Stimulated activated CD8-positive, alpha-beta memory T cell treated with anti-CD3 and anti-CD28 coated beads, Interleukin-4, amount 100 ng/mL, for 24 hours (primary cell): ENCODE data around the gene KLHL11.
"Not testable (repeated sequence)": the region's sequence is repeated elsewhere in the genome, so short reads cannot be mapped to it uniquely, and the experiment has no call there.

ENCODE experiments used
- DNase-seq: peaks from one replicate; pipeline ENCODE4 v3.0.0-alpha.2; 2020; ENCODE audit warnings: low read depth

Gene KLHL11

GRCh38 chr17:41888332-41888965 is 23.2 kb upstream of the KLHL11 start:
- no peak for DNase-seq

DNA sequence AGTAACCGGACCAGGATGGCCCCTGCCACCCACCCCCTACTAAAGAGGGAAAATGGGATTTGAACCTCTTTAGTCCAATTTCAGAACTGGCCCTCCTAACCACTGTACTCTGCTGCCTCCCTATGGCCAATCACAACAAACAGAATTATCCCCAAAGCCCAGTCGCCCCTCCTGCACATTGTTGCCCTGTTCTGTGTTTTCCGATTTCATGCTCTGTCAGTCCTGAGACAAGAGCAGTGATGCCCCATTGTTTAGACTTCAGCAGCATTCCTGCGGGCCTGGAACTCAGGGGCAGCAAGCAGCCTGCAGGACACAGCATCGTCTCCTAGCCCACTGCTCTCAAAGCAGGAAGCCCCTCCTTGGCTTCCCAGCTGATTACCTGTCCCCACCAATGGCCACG is 20.5 kb upstream of the KLHL11 start:
- no peak for DNase-seq

DNA sequence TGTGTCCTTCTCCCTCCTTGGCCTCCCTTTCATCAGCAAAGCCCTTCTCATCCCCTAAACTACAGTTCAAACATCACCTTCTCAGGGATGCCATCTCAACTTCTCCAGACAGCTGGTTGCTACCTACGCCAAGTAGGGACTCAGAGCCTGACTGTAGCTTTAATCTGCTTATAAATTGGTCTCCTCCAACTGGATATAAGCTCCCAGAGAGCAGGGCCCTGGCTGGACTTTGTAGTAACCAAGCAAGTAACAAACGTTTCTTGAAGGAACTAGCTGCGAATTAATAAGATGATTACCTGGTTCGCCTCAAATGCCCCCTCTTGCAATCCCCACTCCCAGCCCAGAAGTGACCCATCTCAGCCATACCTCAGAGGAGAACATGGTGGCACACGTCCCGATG is 17.5 kb upstream of the KLHL11 start:
- DNase-seq: no peak

DNA sequence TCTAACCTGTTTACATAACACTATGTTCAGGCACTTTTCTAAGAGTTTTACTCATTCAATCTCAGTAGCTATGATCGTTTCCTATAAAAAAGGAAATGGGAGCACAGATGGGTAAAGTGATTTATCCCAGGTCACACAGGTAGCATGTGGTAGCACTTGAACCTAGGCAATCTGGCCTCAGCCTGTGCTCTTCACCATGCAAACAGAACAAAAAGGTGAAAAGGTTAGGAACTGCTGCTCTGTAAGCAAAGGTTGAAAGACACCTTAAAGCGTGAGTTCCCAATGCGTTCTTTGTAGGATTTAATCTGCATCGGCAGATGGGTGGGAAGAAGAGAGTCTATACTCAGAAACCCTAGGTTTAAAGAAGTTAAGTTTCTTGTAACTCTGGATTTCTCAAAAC is 14.9 kb upstream of the KLHL11 start:
- no peak for DNase-seq

- not testable (repeated sequence) for DNase-seq
Measured at GRCh38 chr17:41874293-41874670, 9.1 kb upstream of the KLHL11 start.

DNA sequence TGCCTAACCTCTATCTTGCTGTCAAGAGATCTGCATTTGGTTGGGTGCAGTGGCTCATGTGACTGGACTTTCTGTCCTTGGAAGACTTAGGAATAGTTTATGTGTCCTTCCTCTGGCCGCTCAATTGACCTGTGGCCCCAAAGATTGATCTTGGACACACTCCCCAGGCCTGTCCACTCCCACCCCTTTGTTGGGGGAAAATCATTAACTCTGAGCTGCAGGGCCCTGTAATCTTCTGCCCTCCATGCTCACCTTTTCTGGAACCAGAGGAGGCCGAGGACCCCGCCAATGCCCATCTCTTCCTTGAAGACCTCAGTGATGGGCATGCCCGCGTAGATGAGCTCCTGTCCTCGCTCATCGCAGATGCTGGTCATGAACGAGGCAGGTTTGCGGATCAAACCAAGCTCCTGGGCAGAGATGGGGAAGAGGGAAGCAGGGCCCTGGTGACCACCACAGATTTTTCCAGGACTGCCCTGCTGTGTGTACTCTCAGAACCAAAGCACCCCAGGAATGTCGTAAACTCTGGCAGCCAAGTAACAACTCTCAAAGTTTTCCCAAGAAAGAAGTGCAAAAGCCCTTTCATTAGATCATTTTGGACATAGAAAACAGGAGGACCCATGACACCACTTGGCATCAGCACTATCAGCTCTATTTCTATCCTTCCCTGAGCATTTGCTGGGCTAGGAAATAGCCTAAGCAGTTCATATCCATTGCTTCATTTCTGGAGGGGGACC is 8.5 kb upstream of the KLHL11 start:
- DNase-seq: no peak

DNA sequence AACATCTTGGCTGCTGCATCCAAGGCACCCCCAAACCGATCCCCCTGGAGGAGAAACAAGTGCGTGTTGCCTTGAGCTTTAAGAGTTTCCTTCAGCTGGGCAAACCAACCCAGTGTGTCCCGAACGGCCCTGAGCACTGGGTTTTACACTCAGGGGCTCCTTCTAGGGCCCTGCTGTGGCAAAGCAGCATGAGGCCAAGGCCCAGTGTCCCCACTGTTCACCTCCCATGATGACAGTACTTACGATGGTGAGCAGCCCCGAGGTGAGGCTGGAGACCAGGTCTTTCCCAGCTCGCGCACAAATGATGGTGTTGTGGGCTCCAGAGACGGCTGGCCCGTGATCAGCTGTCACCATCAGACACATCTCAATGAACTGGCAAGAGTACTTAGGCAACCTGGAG is 6.6 kb upstream of the KLHL11 start:
- DNase-seq: no peak

DNA sequence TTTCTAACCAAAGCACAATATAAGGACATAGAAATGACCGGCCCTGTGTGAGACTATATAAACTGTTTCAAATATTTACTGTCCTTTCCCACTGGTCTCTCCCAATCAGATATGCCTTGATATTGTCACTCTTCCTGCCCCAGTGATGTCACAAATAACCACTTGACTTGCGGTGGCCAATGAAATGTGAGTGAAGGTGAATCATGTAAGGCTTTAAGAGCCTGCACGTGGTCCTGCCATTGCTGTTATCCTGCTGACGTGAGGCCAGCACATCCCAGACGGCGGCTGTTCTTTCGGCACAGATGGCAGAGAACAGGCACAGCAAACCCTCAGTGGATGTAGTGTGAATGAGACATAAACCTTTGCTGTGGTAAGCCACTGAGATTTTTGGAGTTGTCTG is 5.4 kb upstream of the KLHL11 start:
- DNase-seq: no peak

GRCh38 chr17:41870097-41870496 is 4.9 kb upstream of the KLHL11 start:
- DNase-seq: no peak

DNA sequence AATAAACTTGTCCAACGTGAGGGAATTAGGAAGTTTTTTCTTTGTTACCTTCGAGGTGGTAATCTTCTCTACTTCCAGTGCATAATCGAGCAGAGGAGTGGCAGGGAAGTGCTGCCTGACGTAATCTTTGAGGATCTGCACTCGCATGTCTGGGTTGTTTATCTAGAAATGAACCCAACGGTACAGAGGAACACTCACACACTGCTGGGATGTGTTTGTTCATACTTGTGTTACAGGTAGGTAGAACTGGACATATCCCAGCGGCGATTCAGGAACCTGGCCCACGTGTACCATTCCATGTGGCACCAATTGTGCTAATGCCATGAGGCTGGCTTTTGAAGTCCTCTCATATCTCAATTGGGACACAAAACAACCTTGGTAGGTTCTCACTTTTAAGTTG is 4.2 kb upstream of the KLHL11 start:
- no peak for DNase-seq

GRCh38 chr17:41868568-41868967 is 3.3 kb upstream of the KLHL11 start:
- DNase-seq: no peak

GRCh38 chr17:41865596-41865893 is 322 bp upstream of the KLHL11 start:
- no peak for DNase-seq

- DNase-seq: no peak
Measured at GRCh38 chr17:41864498-41864835, 756 bp downstream of the KLHL11 start.

DNA sequence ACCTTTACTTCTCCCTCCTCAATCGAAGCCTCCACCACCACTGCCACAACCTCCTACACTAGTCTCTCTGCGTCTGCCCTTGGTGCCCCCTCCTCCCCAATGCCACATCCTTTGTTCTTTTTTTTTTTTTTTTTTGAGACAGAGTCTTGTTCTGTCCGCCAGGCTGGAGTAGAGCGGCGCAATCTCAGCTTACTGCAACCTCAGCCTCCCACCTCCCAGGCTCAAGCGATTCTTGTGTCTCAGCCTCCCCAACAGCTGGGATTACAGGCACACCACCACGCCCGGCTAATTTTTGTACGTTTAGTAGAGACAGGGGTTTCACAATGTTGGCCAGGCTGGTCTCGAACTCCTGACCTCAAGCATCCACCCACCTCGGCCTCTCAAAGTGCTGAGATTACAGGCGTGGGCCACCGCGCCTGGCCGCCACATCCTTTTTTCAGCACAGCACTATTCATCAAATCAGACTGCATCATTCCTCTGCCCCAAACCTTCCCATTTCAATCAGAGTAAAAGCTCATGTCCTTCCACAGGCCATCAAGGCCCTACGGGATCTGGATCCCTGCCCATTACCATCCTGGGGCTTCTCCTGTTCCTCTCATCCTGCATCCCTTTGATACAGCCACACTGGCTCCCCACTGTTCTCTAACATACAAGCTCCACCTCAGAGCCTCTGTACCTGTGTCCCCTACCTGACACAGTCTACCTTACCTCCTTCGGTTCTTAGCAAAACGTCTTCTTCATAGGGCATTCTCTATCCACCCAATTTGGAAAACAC is 2.0 kb downstream of the KLHL11 start:
- DNase-seq: no peak

- no peak for DNase-seq
Measured at GRCh38 chr17:41860254-41860931, 4.8 kb downstream of the KLHL11 start.

GRCh38 chr17:41851382-41851781 is 13.8 kb downstream of the KLHL11 start:
- DNase-seq: not testable (repeated sequence)

DNA sequence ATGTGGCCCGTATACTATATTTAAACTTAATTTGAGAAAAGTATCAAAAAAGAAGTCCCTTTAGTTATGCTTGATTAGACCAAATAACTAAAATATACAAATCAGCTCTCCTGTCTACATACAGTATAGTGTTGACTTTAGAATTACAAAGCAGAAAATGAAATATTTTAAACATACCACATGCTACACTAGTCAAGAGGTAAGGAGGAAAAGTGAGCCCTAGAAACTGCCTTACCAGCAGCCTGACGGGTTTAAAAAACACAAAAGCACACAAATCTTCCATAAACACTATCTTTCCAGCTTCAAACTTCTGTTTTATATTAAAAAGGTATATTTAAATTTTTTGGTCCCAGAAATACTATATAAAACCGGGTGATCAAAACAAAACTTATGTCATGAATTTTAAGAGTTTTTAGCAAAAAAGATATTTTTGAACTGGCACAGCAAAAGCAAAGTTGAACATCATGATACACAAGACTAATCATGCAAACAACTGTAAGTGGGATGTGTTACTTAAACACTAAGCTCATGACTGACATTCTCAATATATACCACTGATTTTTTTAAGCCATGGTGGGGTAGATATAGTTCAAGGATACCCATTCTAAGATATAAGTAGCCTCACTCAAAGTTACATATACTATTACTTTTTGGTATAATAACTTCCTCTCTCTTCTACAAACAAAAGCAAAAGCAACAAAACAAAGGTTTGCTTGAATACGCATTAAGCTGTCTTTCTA is 15.8 kb downstream of the KLHL11 start:
- DNase-seq: no peak

DNA sequence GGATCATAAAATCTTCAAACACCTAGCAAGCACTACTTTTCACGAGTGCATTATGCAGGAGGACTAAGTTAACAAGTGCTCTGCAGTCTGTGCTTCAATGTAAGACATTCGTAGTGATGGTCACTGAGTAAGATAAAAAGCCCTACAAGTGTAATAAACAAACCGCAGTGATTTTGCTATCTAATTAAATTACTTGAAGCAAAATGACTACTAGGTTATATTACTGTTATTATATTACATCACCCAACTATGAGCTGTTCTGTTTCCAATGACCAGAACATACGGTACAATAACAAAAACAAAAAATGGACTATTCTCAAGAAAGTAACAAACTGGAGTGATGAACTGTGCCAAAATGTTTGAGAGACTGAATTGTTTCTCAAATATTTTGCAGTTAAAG is 16.4 kb downstream of the KLHL11 start:
- DNase-seq: no peak

- DNase-seq: no peak
Measured at GRCh38 chr17:41844971-41845370, 20.3 kb downstream of the KLHL11 start.

GRCh38 chr17:41840781-41841180 is 24.4 kb downstream of the KLHL11 start:
- DNase-seq: not testable (repeated sequence)

DNA sequence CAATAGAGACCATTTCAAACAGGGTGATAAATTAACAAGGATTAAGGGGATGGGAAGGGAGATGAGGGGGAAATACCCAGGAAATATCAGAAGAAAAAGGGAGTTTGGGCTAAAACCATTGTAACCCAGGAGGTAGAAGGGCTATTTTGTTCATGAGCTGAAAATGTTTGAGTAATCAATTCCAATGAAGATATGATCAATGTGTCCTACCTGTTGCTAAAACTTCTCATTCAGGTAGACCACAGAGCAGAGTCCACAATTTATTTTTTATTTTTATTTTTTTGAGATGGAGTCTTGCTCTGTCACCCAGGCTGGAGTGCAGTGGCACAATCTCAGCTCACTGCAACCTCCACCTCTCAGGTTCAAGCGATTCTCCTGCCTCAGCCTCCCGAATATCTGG is 25.8 kb downstream of the KLHL11 start:
- not testable (repeated sequence) for DNase-seq
